HEK293 (cell line): Measurements from ENCODE around the gene TSPAN1.

Experiments
- CTCF ChIA-PET: fragments of 350-600 bp; formaldehyde crosslinking; extraction: SDS; loops from one replicate; lab custom pipeline; 2021; ENCODE audit warnings: antibody characterized with exemption; lab: Yijun Ruan, JAX
- POLR2A ChIA-PET: fragments of 300-600 bp; formaldehyde crosslinking; extraction: SDS; loops from one replicate; lab custom pipeline; 2020; ENCODE audit warnings: antibody characterized with exemption, inconsistent platforms; lab: Yijun Ruan, JAX
- H3K27ac ChIP-seq: fragments of 200-500 bp; sonication (Bioruptor generic); 2 replicates; pipeline ENCODE4 v1.5.1; 2014; ENCODE audit warnings: low read depth, low read length, control low read depth, inconsistent platforms; ENCODE audit errors: extremely low read depth
- H3K36me3 ChIP-seq, 2 experiments: fragments of 200-500 bp in 1 of 2; sonication (Bioruptor generic) in 1 of 2; 1 replicate in 1 of 2; 2 replicates in 1 of 2; pipeline ENCODE4 v1.5.1; 2014 to 2017; ENCODE audit warnings: inconsistent platforms in 2 of 2, low read length in 2 of 2; ENCODE audit not compliant: control insufficient read depth in 2 of 2, insufficient read depth in 1 of 2
- H3K4me1 ChIP-seq: fragments of 200-500 bp; sonication (Bioruptor generic); 2 replicates; pipeline ENCODE4 v1.5.1; 2014; ENCODE audit warnings: mild to moderate bottlenecking, low read length, inconsistent platforms; ENCODE audit not compliant: control insufficient read depth, insufficient read depth
- H3K4me3 ChIP-seq: 2 replicates; pipeline ENCODE4 v1.5.1; 2011; ENCODE audit warnings: low read depth, mild to moderate bottlenecking, control low read depth, low read length, moderate library complexity
- H3K9me3 ChIP-seq: fragments of 200-500 bp; sonication (Bioruptor generic); 2 replicates; pipeline ENCODE4 v1.5.1; 2014; ENCODE audit warnings: low read depth, low read length, inconsistent platforms; ENCODE audit not compliant: control insufficient read depth, insufficient read depth
- BCL11B ChIP-seq: fragments of 450-650 bp; formaldehyde crosslinking; IDR thresholded peaks from 2 replicates; pipeline ENCODE4 v1.5.1; 2016; ENCODE audit warnings: low read depth, missing biosample characterization, missing genetic modification characterization
- PRDM2 ChIP-seq: fragments of 450-650 bp; formaldehyde crosslinking; IDR thresholded peaks from 2 replicates; pipeline ENCODE4 v1.5.1; 2016; ENCODE audit warnings: missing biosample characterization, missing genetic modification characterization, borderline replicate concordance
- REST ChIP-seq: fragments of 450-650 bp; formaldehyde crosslinking; IDR thresholded peaks from 2 replicates; pipeline ENCODE4 v1.5.1; 2016; ENCODE audit warnings: missing biosample characterization, missing genetic modification characterization
- TSHZ1 ChIP-seq: fragments of 450-650 bp; formaldehyde crosslinking; IDR thresholded peaks from 2 replicates; pipeline ENCODE4 v1.5.1; 2016; ENCODE audit warnings: missing biosample characterization, missing genetic modification characterization, borderline replicate concordance
- ZFP69B ChIP-seq: fragments of 450-650 bp; formaldehyde crosslinking; IDR thresholded peaks from 2 replicates; pipeline ENCODE4 v1.5.1; 2016; ENCODE audit warnings: missing biosample characterization, missing genetic modification characterization
- ZNF121 ChIP-seq: fragments of 450-650 bp; formaldehyde crosslinking; IDR thresholded peaks from 2 replicates; pipeline ENCODE4 v1.5.1; 2016; ENCODE audit warnings: missing biosample characterization, missing genetic modification characterization
- ZNF133 ChIP-seq: fragments of 450-650 bp; formaldehyde crosslinking; IDR thresholded peaks from 2 replicates; pipeline ENCODE4 v1.5.1; 2016; ENCODE audit warnings: missing biosample characterization, missing genetic modification characterization
- ZNF335 ChIP-seq: fragments of 450-650 bp; formaldehyde crosslinking; conservative IDR thresholded peaks from 2 replicates; pipeline ENCODE4 v1.5.1; 2016; ENCODE audit warnings: missing biosample characterization, missing genetic modification characterization
- ZNF501 ChIP-seq: fragments of 450-650 bp; formaldehyde crosslinking; IDR thresholded peaks from 2 replicates; pipeline ENCODE4 v1.5.1; 2016; ENCODE audit warnings: missing biosample characterization, missing genetic modification characterization
- ZNF596 ChIP-seq: fragments of 450-650 bp; IDR thresholded peaks from 2 replicates; pipeline ENCODE4 v1.5.0; 2018; ENCODE audit warnings: missing biosample characterization, mild to moderate bottlenecking, missing genetic modification characterization, moderate library complexity
- ZNF624 ChIP-seq: fragments of 450-650 bp; formaldehyde crosslinking; IDR thresholded peaks from 2 replicates; pipeline ENCODE4 v1.5.1; 2017; ENCODE audit warnings: missing biosample characterization, missing genetic modification characterization
- ZNF645 ChIP-seq: fragments of 450-650 bp; formaldehyde crosslinking; IDR thresholded peaks from 2 replicates; pipeline ENCODE4; 2016; ENCODE audit warnings: missing biosample characterization, missing genetic modification characterization
- ZNF660 ChIP-seq: fragments of 450-650 bp; IDR thresholded peaks from 2 replicates; pipeline ENCODE4 v1.5.1; 2018; ENCODE audit warnings: missing biosample characterization, mild to moderate bottlenecking, missing genetic modification characterization
- ZNF701 ChIP-seq: fragments of 450-650 bp; formaldehyde crosslinking; IDR thresholded peaks from 2 replicates; pipeline ENCODE4 v1.5.1; 2016; ENCODE audit warnings: missing biosample characterization, missing genetic modification characterization
- ZNF777 ChIP-seq: fragments of 450-650 bp; formaldehyde crosslinking; IDR thresholded peaks from 2 replicates; pipeline ENCODE4 v1.5.1; 2017; ENCODE audit warnings: missing biosample characterization, missing genetic modification characterization, borderline replicate concordance

The TSPAN1 gene

GRCh38 chr1:46194641-46195193 lies 19.8 kb downstream of the TSPAN1 start (continued):
- TF ChIP-seq REST, result no peak
- no peak for TF ChIP-seq ZNF777 (tag by site-specific recombination)
- TF ChIP-seq ZNF121 (tag by site-specific recombination), result no peak
- TF ChIP-seq ZNF645, result no peak
- TF ChIP-seq ZNF133 (tag by site-specific recombination), result no peak
- TF ChIP-seq BCL11B (tag by site-specific recombination), result no peak
- TF ChIP-seq PRDM2 (tag by site-specific recombination), result no peak
- no peak for TF ChIP-seq ZNF335 (tag by site-specific recombination)
- TF ChIP-seq ZNF624 (tag by site-specific recombination), result no peak
- TF ChIP-seq ZNF660 (tag by site-specific recombination), result no peak
- TF ChIP-seq ZNF596, result no peak

- Histone ChIP-seq H3K4me1 (no peaks in the 10 kb centered on the region), H3K27ac (no peak overlapping the region), H3K4me3 (no peak overlapping the region), H3K36me3 (peaks cover 0 to 54% of the 10 kb centered on the region in 2 experiments; a peak in 1 of 3 replicates), H3K9me3 (no peaks in the 10 kb centered on the region)
- ChIA-PET POLR2A (no interaction called here), CTCF (interaction anchor here (3.6 kb wide), 1 partner anchor 27 kb away, joined by 11 read pairs; no protein-coding TSS in a partner anchor)
- no peak for TF ChIP-seq ZNF501 (tag by site-specific recombination)
- no peak for TF ChIP-seq TSHZ1 (tag by site-specific recombination)
- no peak for TF ChIP-seq ZFP69B (tag by site-specific recombination)
- TF ChIP-seq ZNF701 (tag by site-specific recombination), result no peak
- TF ChIP-seq REST, result no peak
Measured at GRCh38 chr1:46196609-46197008, 21.7 kb downstream of the TSPAN1 start.
